ENCODE data around the gene OR3A2.
"Not testable (repeated sequence)": the region's sequence is repeated elsewhere in the genome, so short reads cannot be mapped to it uniquely, and the experiment has no call there.

The OR3A2 gene

GRCh38 chr17:3385869-3386816, at the start of gene OR3A2:
Gene OR3A2 (minus strand): TSS chr17:3386308.
- no peaks in the 10 kb centered on the region for H3K4me1 ChIP-seq (ENCODE audit: insufficient read depth, low read length)
- H3K36me3 ChIP-seq (ENCODE audit: insufficient read depth, low read length): no peaks in the 10 kb centered on the region
- H3K27me3 ChIP-seq (ENCODE audit: insufficient read depth, low read length): peaks cover 3% of the 10 kb centered on the region
- no peak within 1 kb of the TSS for H3K4me3 ChIP-seq (ENCODE audit: low read length)
- no peaks in the 10 kb centered on the region for H3K9me3 ChIP-seq (ENCODE audit: low read length)
- no peak within 1 kb of the TSS for H2AFZ ChIP-seq (ENCODE audit: low read depth, low read length)

- Histone ChIP-seq H3K27me3 (ENCODE audit: insufficient read depth, low read length) (no peaks in the 10 kb centered on the region), H3K36me3 (ENCODE audit: insufficient read depth, low read length) (no peaks in the 10 kb centered on the region), H2AFZ (ENCODE audit: low read depth, low read length) (no peak within 1 kb of the TSS), H3K4me1 (ENCODE audit: insufficient read depth, low read length) (no peaks in the 10 kb centered on the region), H3K9me3 (ENCODE audit: low read length) (no peaks in the 10 kb centered on the region), H3K4me3 (ENCODE audit: low read length) (no peak within 1 kb of the TSS)
These were observed 47.6 kb upstream of the OR3A2 start, which contains the start of gene OR1E2 for GRCh38 chr17:3433741-3434140. Gene OR1E2 (minus strand): TSS chr17:3433841. CDS start chr17:3433841, 0 bp downstream.

DNA sequence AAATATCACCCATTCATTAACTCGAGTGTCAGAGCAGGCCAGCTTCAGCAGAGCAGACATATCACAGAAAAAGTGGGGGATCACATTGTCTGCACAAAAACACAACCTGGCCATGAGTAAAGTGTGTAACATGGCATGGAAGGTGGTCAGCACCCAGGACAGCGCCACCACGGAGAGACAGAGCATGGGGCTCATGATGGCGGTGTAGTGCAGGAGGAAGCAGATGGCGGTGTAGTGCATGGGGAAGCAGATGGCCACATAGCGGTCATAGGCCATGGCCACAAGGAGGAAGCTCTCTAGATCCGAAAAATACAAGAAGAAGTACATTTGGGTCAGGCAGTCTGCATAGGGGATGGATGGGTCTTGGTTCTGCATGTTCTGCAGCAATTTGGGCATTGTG, 47.1 kb upstream of the OR3A2 start:
- H3K27me3 ChIP-seq (ENCODE audit: insufficient read depth, low read length); H3K4me1 ChIP-seq (ENCODE audit: insufficient read depth, low read length); H2AFZ ChIP-seq (ENCODE audit: low read depth, low read length); H3K4me3 ChIP-seq (ENCODE audit: low read length); H3K9me3 ChIP-seq (ENCODE audit: low read length); H3K36me3 ChIP-seq (ENCODE audit: insufficient read depth, low read length): not testable (repeated sequence)

- Histone ChIP-seq H3K9me3 (ENCODE audit: low read length) (no peaks in the 10 kb centered on the region), H3K4me3 (ENCODE audit: low read length) (no peak overlapping the region), H2AFZ (ENCODE audit: low read depth, low read length) (no peak overlapping the region), H3K36me3 (ENCODE audit: insufficient read depth, low read length) (no peaks in the 10 kb centered on the region), H3K27me3 (ENCODE audit: insufficient read depth, low read length) (no peaks in the 10 kb centered on the region), H3K4me1 (ENCODE audit: insufficient read depth, low read length) (no peaks in the 10 kb centered on the region)
These were observed 32.1 kb upstream of the OR3A2 start for GRCh38 chr17:3418222-3418621.

DNA sequence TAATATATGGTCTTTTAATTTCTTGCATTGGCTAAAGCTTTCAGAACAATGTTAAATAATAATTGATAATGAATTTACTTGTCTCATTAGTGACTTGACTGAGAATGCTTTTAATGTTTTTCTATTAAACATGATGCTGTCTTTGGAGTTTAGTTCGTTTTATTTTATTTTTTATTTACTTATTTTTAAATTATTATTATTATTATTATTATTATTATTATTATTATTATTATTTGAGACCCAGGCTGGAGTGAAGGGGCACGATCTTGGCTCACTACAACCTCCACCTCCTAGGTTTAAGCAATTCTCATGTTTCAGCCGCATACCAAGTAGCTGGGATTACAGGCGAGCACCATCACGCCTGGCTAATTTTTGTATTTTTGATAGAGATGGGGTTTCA, 29.5 kb upstream of the OR3A2 start:
- H2AFZ ChIP-seq (ENCODE audit: low read depth, low read length): no peak overlapping the region
- H3K4me3 ChIP-seq (ENCODE audit: low read length): no peak overlapping the region
- H3K27me3 ChIP-seq (ENCODE audit: insufficient read depth, low read length): no peaks in the 10 kb centered on the region
- no peaks in the 10 kb centered on the region for H3K9me3 ChIP-seq (ENCODE audit: low read length)
- no peaks in the 10 kb centered on the region for H3K36me3 ChIP-seq (ENCODE audit: insufficient read depth, low read length)
- H3K4me1 ChIP-seq (ENCODE audit: insufficient read depth, low read length): no peaks in the 10 kb centered on the region

GRCh38 chr17:3412216-3412615, 26.1 kb upstream of the OR3A2 start:
- H3K36me3 ChIP-seq (ENCODE audit: insufficient read depth, low read length); H3K27me3 ChIP-seq (ENCODE audit: insufficient read depth, low read length); H2AFZ ChIP-seq (ENCODE audit: low read depth, low read length); H3K4me1 ChIP-seq (ENCODE audit: insufficient read depth, low read length); H3K4me3 ChIP-seq (ENCODE audit: low read length); H3K9me3 ChIP-seq (ENCODE audit: low read length): not testable (repeated sequence)

- no peaks in the 10 kb centered on the region for H3K27me3 ChIP-seq (ENCODE audit: insufficient read depth, low read length)
- no peak within 1 kb of the TSS for H2AFZ ChIP-seq (ENCODE audit: low read depth, low read length)
- no peaks in the 10 kb centered on the region for H3K4me1 ChIP-seq (ENCODE audit: insufficient read depth, low read length)
- H3K9me3 ChIP-seq (ENCODE audit: low read length): no peaks in the 10 kb centered on the region
- no peak within 1 kb of the TSS for H3K4me3 ChIP-seq (ENCODE audit: low read length)
- H3K36me3 ChIP-seq (ENCODE audit: insufficient read depth, low read length): no peaks in the 10 kb centered on the region
These were observed 25.0 kb upstream of the OR3A2 start, which contains the start of gene OR3A3 for GRCh38 chr17:3411070-3411469. Gene OR3A3 (plus strand): TSS chr17:3411370.

- H3K4me3 ChIP-seq (ENCODE audit: low read length); H3K36me3 ChIP-seq (ENCODE audit: insufficient read depth, low read length); H2AFZ ChIP-seq (ENCODE audit: low read depth, low read length); H3K9me3 ChIP-seq (ENCODE audit: low read length); H3K4me1 ChIP-seq (ENCODE audit: insufficient read depth, low read length); H3K27me3 ChIP-seq (ENCODE audit: insufficient read depth, low read length): not testable (repeated sequence)
These were observed 17.7 kb upstream of the OR3A2 start for GRCh38 chr17:3403856-3404255.

DNA sequence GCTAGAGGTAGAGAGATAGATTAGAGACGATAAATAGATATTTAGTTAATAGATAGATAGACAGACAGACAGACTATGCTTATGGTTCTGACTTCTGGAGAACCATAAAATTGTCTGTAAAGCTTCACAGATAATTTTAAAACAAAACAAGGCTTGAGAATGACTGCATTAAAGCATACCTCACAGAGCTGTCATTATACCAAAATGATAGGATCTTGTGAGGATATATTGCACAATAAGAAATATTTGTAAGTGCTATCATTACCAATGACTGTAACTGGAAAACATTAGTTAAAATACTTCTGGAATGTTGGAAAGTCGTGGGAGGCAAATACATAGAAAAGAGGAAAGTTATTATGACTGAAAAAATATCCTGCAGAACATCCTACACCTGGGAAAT, 15.7 kb upstream of the OR3A2 start:
- Histone ChIP-seq H3K27me3 (ENCODE audit: insufficient read depth, low read length) (no peaks in the 10 kb centered on the region), H3K9me3 (ENCODE audit: low read length) (no peaks in the 10 kb centered on the region), H2AFZ (ENCODE audit: low read depth, low read length) (no peak overlapping the region), H3K4me3 (ENCODE audit: low read length) (no peak overlapping the region), H3K36me3 (ENCODE audit: insufficient read depth, low read length) (no peaks in the 10 kb centered on the region), H3K4me1 (ENCODE audit: insufficient read depth, low read length) (no peaks in the 10 kb centered on the region)

DNA sequence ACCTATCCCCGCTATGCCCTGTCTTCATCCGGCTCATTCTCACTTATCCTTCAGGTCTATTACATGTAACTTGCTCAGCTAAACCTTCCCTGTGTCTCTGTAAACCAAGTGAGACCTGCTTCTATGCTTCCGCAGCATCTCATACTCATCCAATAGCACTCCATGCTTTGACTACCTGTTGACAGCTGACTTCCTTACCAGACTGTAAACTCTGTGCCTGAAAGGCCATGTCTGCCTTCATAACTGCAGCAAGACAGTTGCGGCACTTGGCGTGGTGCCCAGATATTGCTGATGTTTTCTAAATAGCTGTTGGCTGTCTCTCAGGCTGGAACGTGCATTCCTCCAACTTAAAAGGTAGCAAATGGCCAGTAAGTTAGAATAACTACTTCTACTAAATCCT, 13.9 kb upstream of the OR3A2 start:
- no peak overlapping the region for H2AFZ ChIP-seq (ENCODE audit: low read depth, low read length)
- no peaks in the 10 kb centered on the region for H3K27me3 ChIP-seq (ENCODE audit: insufficient read depth, low read length)
- H3K4me3 ChIP-seq (ENCODE audit: low read length): no peak overlapping the region
- no peaks in the 10 kb centered on the region for H3K36me3 ChIP-seq (ENCODE audit: insufficient read depth, low read length)
- H3K4me1 ChIP-seq (ENCODE audit: insufficient read depth, low read length): no peaks in the 10 kb centered on the region
- no peaks in the 10 kb centered on the region for H3K9me3 ChIP-seq (ENCODE audit: low read length)

DNA sequence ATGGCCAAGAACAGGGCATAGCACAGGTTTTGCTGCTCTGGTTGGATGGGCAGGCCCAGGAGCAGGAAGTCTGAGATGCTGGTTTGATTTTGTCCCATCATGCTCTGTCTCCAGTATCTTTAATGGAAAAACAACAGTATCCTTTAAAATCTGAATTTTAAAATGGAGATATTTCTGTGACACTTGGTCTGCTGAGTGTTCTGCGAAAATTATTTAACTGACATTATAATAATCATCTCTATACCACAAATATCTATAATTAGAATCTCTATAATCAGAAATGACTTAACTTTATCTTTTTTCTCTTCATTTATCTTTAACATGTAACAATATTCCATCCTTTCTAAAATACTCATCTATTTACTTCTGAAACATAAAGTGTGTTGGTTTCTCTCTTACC, 12.2 kb upstream of the OR3A2 start, which contains the start of gene OR1E1:
Gene OR1E1, minus strand, starts transcription at position 101 of the 400 bp plus-strand sequence. Its CDS starts 0 bp downstream, at position 101.
- Histone ChIP-seq H3K27me3 (ENCODE audit: insufficient read depth, low read length) (no peaks in the 10 kb centered on the region), H3K9me3 (ENCODE audit: low read length) (no peaks in the 10 kb centered on the region), H2AFZ (ENCODE audit: low read depth, low read length) (no peak within 1 kb of the TSS), H3K36me3 (ENCODE audit: insufficient read depth, low read length) (no peaks in the 10 kb centered on the region), H3K4me1 (ENCODE audit: insufficient read depth, low read length) (no peaks in the 10 kb centered on the region), H3K4me3 (ENCODE audit: low read length) (no peak within 1 kb of the TSS)

- not testable (repeated sequence) for H3K27me3 ChIP-seq (ENCODE audit: insufficient read depth, low read length); H3K4me3 ChIP-seq (ENCODE audit: low read length); H2AFZ ChIP-seq (ENCODE audit: low read depth, low read length); H3K4me1 ChIP-seq (ENCODE audit: insufficient read depth, low read length); H3K9me3 ChIP-seq (ENCODE audit: low read length); H3K36me3 ChIP-seq (ENCODE audit: insufficient read depth, low read length)
These were observed 11.7 kb upstream of the OR3A2 start for GRCh38 chr17:3397801-3398200.

DNA sequence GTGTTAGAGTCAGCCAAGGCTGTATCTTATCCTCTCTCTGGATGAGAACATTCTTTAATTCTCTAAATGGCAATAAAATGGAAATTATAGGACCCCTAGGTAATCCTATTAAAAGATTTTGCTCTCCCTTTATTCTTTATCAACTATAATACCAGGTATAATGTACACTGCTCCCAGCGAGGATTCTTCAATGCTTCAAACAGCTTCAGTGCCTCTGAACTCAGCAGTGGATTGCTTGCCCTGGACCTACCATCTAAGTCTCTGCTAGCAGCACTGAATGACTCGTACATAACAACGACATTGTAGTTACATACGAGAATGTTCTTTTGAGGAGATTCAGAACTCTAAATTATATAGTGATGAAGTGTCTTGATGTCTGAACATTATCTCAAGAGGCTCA, 3.7 kb upstream of the OR3A2 start:
- Histone ChIP-seq H3K36me3 (ENCODE audit: insufficient read depth, low read length) (no peaks in the 10 kb centered on the region), H3K4me3 (ENCODE audit: low read length) (no peak overlapping the region), H3K4me1 (ENCODE audit: insufficient read depth, low read length) (no peaks in the 10 kb centered on the region)

DNA sequence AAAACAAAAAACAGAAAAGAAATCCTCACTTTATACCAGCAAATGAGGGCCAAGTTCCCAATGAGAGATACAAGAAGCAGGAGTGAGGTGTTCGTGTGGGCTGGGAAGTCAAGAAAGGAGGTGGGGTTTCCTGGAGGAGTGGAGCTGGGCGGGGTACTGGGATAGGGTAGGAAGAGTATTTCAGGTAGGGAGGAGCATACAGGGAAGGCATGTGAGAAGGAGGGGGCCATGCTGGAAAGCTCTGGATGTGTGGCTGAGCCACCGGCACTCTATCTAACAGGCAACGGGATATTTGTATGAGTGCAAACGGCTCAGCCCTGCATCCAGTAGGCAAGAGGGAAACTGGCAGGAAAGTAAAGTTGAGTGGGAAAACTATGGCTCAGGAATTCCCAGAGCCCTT, 4.2 kb downstream of the OR3A2 start:
- no peak overlapping the region for H2AFZ ChIP-seq (ENCODE audit: low read depth, low read length)
- H3K36me3 ChIP-seq (ENCODE audit: insufficient read depth, low read length): no peaks in the 10 kb centered on the region
- no peak overlapping the region for H3K4me3 ChIP-seq (ENCODE audit: low read length)
- no peaks in the 10 kb centered on the region for H3K9me3 ChIP-seq (ENCODE audit: low read length)
- H3K27me3 ChIP-seq (ENCODE audit: insufficient read depth, low read length): peaks cover 8% of the 10 kb centered on the region
- no peaks in the 10 kb centered on the region for H3K4me1 ChIP-seq (ENCODE audit: insufficient read depth, low read length)

More for the DNA sequence above, 3.7 kb upstream of the OR3A2 start:
- no peak overlapping the region for H2AFZ ChIP-seq (ENCODE audit: low read depth, low read length)
- H3K9me3 ChIP-seq (ENCODE audit: low read length): no peaks in the 10 kb centered on the region
- H3K27me3 ChIP-seq (ENCODE audit: insufficient read depth, low read length): no peaks in the 10 kb centered on the region
